DMS153 treated with DMSO at 0.1 percent for 48 hours (cell line): ENCODE results near the gene HS6ST1.
"Not testable (repeated sequence)": the region's sequence is repeated elsewhere in the genome, so short reads cannot be mapped to it uniquely, and the experiment has no call there.

Experiments
- DNase-seq: peaks from one replicate; lab custom pipeline; 2025; ENCODE audit not compliant: unreplicated experiment; lab: John Stamatoyannopoulos, UW

HS6ST1 gene

DNA sequence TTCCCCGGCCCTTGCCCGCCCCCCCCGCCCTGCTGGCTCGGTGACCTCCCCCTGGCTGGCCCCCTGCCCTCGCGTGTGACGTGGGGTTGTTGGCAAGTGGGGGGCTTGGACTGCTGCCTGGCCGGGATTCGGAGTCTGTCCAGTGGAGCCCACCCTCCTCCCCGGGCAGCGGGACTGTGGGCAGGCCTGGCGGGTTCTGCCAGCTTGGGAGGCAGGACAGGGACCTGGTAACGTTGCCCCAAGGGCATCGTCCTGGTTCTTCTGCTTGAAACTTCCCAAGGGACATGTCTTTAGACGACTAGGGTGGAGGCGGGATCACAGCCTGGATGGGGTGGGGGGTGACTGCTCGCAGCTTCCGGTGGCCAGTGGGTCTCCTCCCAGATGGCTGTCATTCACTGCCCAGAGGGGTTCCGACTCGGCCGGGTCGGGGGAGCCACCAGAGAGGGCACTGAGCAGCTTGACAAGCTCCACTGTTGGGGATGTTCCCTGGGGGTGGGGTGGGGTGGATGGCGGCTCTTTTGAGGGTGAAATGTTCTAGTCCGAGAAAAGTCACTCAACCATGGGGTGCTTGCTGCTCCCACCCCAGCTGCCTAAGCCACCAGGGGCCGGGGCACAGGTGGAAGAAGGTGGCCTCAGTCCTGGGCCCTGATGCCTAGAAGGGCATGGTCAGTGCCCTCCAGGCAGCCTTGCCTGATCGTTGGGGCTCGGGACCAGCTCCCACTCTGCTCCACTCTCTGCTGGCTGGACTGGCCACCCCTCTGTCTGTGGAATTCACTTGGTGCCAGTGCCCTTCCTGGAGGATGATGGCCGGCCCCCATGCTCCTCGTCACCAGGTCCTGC, 4.3 kb upstream of the HS6ST1 start:
- no peak for DNase-seq

DNA sequence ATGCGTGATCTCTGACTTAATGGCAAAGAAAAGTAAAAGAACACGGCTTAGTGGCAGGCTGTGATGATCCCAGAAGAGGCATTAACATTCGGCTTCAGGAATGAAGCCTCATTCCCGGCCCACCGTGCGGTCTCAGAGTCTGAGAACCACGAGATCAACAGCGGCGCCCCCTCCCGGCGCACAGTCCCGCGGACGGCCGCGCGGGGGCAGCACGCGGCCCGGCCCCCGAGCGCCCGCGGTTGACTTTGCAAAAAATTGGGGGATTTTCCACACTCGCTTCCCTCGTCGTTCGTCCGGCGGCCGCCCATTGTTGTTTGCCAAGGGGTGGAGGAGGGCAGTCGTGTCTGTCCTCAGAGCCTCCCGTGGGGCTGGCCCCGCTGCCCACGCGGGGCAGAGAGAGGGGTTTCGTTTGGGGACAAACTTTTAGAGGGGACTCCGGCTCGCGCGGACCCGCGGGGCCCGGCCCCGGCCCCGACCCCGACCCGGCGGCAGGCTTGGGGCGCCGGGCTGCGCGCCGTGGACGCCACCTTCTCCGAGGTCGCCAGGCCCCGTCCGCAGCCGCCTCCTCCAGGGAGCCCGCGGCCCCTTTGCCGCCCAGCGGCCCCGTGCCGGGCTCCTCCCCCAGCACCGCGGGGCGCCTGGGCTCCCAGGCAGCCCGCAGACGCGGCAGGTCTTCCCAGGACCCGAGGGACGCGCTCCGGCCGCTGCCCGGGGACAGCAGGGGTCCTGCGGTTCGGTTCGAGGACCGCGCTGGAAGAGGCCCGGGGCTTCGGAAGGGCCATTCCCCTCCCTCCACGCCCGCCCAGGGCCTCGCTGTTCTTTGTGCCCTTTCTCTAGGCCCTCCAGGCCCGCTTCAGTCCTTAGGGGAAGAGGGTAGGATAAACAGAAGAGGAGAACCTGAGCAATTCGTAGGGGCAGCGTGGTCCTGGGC, 3.4 kb upstream of the HS6ST1 start:
- peak; percentile 47 for DNase-seq

DNA sequence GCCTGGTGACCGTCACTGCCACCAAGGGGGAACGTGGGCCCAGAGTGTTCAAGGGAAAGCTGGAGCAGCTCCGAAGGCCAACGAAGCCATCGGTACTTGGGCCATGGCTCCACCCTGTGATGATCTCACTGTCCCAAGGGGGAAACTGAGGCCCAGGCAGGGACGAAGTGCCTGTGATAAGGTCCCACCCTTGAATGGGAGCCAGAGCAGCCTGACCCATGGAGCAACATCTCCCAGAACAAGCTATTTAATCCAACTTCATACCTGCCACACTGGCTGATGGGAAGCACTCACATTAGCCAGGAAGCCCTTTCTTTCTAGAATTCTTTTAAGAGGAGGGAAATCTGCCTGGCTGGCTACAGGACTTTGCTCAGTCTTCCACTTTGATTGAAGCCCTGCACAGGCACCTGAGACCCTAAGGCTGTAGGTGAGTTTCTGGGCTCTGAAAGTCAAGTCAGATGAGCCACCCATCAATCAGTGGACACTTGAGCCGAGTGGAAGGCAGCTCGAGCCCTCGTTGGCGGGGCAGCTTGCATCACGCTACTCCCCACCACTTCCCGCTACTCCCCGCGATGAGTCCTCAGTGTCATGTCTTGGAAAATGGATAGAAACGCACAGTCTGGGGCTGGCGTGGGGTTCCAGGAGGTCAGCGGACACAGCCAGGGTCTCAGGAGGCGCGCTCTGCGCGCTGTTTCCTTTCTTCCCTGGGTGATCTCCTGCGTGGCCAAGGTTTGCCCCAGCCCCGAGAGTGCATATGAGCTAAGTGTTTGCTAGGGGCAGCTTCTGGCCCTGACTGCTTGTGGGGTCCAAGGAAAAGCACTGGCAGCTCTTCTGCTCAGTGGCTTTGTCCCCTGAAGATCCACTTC, 2.5 kb upstream of the HS6ST1 start:
- DNase-seq, result no peak

DNA sequence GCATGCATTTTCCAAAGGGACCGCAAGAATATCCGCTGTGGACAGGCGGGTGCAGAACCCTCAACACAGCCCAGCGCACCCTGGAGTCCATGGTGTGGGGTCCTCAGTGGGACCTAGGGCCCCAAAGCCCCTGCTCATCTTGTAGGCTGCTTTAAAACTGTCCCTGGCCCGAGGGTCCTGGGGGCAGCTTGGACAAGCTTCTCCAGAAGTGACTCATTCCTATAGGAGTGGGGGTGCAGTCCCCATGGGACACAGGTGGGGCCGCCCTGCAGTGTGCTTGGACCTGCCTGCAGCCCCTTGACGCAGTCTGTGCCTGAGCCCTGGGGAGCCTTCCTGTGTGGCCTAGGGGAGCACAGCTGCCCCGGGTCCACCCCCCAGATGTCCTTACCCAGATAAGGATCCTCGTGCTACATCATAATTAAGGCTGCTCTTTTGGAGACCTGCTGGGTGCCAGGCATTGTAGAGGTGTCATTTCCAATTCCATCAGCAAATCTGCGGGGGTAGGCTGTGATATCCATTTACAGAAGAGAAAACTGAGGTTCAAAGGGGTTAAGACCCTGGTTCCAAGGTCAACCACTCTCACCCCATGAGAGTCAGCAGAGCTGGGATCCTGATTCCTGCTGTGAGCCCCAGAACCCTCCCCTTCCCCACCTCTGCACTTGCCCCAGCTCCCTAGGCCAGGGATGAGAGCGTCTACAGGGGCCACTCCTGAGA, 1.7 kb upstream of the HS6ST1 start:
- no peak for DNase-seq

DNA sequence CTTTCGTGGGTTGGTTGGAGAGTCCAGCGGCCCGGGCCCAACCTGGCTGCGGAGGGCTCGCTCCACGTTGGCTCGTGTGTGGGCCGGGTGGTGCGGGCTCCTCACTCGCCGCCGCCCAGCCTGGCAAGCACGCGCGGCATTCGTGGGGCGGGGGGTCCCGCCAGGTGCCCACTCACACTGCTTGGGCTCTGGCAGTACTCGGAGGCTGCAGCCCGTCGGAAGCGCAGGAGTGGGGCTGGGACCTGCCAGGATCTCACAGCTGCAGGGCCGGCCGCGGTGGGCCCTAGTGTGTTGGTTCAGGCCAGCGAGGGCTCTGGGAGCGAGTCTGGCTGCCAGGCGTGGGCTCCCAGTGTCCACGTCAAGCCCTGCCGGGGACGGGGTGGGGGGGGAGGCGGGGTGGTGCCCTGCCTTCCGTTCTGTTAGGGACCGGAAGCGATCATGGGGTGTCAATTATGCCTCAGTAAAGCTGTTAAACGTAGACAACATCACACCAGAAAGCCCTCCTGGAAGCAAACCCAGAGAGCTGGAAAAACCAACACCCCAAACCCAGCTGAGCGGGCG, 1.0 kb upstream of the HS6ST1 start:
- no peak for DNase-seq

DNA sequence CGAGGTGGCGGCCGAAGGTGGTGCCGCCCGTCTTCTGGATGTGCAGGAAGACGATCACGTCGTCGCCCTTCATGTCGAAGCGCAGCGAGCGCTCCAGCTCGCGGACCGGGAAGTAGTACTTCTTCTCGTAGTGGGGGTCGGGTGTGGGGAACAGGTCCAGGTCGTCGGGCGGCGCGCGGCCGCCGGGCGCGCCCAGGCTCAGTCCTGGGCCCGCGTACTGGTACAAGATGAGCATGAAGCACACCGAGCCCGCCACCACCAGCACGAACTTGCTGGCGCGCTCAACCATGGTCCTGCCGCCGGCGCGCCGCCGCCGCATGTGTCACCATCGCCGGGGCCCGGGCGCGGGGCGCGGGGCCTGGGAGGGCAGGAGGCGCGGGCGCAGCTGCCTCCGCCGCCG, 423 bp downstream of the HS6ST1 start:
- DNase-seq, result not testable (repeated sequence)

DNA sequence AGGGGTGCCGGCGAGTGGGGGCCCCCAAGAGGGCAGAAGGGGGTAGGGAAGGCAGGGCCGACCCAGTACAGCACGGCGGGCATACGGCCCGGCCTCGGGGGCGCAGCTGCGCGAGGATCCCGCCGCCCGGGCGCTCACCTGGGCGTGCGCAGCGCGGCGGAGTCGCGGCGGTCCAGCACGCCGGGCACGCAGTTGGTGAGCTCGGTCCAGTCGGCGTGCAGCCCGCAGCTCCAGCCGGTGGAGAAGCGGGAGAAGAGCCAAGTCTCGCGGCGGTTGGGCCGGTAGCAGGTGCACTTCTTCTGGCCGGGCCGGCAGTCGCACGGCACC, 806 bp downstream of the HS6ST1 start:
- DNase-seq, result not testable (repeated sequence)

DNA sequence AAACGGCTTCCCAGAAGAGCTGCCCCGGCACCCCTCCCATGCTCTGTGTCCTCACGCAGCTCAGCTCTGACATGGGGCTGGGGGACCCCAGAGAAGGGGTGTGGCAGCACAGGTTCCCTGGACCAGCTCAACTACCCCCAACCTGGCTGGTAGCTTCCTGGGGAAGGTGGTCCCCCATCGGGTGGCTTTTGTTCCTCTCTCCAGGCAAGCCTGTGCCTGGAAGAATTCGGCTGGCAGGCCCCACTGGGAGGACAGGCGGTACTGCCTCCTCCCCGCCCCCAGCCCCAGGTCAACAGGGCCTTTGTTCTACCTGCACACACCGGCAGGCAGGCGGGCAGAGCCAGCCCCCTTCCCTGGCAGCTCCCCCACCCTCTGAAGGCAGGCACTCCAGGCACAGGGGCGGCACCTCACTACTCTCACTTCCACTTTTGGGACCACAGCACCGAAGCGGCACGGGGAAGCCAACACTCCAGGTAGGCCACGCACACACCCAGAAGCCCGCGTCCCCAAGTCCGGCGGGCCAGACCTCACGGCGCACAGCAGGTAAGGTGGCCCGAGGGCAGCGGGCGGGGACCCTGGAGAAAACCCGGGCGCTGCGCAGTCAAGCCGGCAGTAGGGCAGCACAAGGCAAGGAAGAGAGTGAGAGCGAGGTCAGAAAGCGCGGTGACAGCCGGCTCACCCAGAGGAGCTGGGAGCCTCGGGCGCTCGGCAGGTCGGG, 1.3 kb downstream of the HS6ST1 start:
- no peak for DNase-seq

DNA sequence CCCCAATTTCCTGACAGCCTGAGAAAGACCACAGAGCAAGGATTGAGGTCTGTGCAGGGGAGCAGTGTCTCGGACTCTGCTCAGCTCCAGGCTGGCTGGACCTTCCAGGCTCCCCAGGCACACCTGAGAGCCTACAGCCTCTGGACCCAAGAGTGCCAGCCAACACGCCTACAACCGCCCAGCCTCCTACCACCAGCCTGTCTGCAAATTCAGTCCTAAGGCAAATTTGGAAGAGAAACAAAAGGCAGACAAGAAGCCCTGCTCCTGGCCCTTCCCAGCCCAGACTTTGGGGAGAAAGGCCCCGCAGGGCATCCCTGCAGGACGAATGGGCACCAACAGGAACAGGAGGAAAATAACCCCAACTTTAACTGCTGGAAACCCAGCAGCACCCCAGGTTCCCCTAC, 1.9 kb downstream of the HS6ST1 start:
- no peak for DNase-seq

DNA sequence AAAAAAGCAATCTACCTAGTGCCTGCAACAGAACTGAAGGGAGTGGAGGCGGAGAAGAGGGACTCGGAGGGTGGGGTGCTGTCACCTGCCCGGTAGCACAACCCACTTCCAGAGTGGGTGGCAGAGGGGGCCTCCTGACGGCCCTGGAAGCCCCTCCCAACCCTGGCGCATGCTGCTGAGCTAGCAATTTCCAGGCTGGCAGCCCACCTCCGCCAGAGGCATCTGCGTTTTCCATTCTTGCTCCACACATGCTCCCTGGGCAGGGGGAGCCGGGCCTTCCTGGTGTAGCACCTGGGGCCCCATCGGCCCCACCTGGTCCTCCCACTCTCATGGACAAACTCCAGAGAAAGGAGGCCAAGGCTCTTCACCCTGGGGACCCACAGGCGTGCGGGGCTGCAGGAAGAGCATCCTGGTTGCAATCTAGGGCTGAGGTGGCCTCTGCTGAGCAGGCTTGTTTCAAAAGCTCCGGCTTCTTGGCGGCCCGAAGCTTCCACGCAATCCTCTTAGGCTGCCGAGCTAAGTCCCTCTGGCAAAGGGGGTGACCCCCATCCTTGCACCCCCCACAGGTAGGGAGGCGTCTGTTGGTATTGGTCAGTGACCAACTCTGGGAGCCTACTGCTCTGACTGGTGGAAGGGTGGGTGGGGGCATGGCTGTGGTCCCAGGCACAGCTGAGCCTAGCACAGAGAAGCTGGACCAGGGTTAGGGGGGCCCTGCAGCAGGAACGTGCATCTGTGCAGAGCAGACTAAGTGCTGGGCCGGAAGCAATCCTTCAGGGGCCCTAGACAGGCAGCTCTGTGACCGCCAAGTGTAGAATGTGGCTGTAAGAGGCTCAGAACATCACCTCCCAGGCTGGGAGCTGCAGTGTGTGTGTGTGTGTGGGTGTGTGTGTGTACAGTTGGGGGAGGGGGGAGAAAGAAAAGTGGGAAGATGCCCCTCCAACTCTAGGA, 2.6 kb downstream of the HS6ST1 start:
- no peak for DNase-seq

DNA sequence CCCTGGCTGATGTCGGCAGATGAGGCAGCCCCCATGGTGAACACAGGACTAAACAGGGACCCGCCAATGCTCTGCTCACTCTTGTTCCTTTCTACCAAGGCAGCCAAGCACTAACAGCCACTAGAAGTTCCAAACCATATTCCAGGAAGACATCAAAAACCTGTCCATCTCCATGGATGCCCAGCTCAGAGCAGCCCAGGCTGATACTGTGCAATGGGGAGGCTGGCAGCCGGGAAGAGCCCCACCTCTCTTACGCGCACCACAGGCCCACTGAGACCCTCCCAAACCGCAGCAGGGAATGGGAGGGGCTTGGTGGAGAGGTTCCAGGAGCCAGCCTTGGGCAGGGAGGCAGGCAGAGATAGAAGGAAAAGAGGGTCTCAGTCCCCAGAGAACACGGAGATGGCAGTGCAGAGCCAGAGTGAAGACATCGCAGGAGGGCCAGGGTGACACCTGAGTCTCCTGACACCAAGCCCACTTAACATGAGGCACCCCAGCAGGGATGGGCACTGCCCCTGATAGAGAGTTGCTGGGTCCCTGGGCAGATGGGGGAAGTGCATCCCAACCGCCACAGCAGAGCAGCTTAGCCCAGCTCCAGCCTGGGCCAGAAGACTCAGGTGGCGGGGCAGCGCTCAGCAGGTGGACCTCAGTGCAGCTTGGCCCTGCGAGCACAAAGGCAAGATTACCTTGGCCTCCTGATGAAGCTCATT, 3.4 kb downstream of the HS6ST1 start:
- no peak for DNase-seq

DNA sequence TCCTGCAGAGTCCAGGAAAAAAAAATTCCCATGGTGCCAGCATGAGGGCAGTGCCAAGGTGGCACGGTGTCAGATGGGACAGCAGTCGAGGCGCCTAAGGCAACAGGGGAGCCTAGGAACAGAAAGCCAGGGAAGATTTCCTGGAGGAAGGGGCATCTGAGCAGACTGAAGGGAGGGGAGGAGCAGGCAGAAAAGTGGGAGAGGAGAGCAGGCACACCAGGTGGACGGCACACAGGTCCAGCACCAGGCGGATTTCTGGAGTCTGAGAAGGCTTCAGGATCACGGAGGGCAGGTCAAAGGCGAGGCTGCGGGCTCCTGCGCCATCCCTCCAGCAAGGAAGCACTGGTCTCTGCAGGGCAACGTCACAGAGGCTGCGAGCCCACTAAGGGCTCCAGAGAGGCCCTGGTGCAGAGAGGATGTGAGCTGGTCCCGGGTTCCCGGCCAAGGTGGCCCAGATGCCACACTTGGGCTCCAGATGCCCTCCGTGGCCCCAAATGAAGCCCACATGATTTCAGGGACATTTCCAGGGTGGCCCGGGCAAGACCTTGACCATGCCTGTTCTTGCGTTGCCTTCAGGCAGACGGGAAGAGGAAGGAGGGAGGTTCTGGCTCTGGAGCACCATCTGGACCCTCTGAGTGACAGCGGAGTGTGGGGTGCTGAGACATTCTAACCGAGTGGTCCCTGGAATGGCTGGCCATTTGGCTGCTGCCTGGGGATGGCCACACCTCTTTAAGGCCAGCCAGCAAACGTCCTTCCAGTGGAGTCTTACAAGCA, 4.1 kb downstream of the HS6ST1 start:
- DNase-seq, result no peak

DNA sequence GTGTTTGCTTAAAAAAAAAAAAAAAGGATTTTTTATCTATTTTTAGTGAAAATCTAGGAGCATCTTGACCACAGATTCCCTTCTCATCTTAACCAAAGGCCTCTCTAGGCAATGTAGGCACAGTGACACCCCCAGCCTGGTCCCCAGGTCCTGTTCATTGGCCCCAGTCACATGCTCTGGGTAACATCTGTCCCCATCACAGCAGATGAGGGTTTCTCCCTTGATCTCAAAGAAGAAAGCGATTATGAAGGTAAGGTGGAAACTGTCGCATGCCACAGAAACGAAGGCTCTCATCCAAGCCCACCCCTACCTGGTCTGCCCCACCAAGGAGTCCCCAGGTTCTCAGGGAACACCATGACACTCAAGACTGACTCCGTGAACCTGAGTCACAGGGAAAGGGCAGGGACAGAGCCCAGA, 4.7 kb downstream of the HS6ST1 start:
- no peak for DNase-seq

DNA sequence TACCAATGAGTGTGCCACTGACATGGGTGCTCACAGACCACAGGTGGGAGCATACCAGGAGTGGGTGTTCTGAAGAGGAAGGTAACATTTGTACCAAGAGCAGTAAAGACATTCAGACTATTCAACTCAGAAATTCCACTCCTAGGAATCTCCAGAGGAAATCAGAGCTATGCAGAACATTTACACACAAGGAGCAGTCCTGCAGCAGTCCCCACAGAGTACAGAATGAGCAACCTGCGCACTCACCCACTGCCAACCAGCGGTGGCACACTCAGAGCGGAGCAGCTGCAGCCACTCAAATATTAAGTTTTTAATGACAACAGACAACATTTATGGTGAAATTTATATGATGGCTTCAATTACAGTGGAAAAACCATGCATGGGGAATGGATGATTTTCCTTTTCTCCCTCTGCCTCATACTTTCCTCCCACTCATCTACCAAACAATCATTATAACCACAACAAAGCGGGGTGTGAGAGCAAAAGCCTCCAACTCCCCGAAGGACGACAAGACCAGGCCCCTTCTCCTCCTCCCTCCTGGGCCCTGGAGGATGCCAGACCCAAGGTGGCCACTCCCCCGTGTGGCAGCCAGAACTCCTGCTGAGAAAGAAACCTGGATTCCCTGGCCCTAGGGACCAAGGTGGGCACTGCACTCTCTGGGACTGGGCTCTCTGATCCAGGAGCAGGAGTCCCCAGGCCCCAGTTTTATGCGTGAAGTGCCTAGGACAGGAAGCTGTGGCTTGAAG, 5.4 kb downstream of the HS6ST1 start:
- no peak for DNase-seq

DNA sequence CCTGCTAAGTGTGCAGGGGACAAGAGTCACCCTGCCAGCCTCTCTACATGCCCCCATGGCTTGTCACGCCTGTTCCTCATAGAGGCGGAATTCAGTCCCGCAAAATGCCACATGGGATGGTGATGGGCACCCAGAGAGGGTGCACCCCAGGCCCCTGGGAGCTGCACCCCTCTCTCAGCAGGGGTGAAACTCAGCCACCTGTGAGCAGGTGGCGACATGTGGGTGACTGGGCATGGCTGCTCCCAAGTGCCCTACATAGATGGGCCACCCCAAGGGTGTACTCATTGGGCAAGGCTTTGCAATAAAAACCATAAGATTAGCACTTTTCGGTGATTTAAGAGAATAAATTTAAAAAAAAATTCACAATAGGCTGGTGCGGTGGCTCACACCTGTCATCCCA, 6.3 kb downstream of the HS6ST1 start:
- no peak for DNase-seq

DNA sequence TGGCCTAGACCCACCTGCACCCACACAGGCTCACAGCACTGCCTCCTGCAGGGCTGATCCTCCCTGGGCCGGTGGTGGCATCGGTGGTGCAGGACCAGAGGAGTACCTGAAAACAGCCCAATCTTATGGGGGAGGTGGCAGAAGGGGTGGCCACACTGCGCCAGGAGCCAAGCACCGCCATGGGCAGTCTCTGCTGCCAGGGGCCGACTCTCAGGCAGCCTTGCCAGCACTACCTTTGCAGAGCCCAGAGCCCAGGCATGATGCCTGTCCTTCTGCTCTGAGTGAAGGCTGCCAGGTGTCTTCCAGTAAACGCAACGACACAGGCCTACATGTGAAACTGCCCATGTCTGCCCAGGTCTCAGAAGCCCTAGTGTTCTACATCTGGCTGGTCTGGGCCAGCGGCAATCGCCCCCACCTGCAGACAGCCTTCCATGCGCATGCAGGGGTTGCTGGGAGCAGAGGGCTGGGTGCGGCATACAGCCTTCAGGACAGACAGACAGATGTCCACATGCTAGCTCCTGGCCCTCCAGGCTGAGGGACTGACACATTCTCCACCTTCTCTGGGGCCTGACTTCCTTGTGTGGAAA, 6.8 kb downstream of the HS6ST1 start:
- DNase-seq, result no peak
